ENCODE data around the gene TMEM26.

Gene TMEM26

DNA sequence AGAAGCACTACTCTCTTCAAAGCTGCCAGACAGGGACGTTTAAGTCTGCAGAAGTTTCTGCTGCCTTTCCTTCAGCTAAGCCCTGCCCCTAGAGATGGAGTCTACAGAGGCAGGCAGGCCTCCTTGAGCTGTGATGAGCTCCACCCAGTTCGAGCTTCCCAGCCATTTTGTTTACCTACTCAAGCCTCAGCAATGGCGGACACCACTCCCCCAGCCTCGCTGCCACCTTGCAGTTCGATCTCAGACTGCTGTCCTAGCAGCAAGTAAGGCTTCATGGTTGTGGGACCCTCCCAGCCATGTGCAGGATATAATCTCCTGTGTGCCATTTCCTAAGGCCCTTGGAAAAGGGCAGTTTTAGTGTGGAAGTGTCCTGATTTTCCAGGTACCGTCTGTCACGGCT, 74.3 kb downstream of the TMEM26 start:
- H3K27ac ChIP-seq, result no peak overlapping the region
- H3K4me3 ChIP-seq (IDR thresholded peaks at IDR 0.05; ENCODE audit: insufficient read depth, low read depth, low read length), result no peak overlapping the region
- no peaks in the 10 kb centered on the region for H3K79me2 ChIP-seq (ENCODE audit: insufficient read depth, low read depth)
- H3K4me1 ChIP-seq (ENCODE audit: low read depth, poor library complexity, severe bottlenecking), result no peaks in the 10 kb centered on the region
- H3K9ac ChIP-seq, result no peak overlapping the region
- no peaks in the 10 kb centered on the region for H3K27me3 ChIP-seq (ENCODE audit: insufficient read depth, low read depth)
- TF ChIP-seq, protein P1, sequence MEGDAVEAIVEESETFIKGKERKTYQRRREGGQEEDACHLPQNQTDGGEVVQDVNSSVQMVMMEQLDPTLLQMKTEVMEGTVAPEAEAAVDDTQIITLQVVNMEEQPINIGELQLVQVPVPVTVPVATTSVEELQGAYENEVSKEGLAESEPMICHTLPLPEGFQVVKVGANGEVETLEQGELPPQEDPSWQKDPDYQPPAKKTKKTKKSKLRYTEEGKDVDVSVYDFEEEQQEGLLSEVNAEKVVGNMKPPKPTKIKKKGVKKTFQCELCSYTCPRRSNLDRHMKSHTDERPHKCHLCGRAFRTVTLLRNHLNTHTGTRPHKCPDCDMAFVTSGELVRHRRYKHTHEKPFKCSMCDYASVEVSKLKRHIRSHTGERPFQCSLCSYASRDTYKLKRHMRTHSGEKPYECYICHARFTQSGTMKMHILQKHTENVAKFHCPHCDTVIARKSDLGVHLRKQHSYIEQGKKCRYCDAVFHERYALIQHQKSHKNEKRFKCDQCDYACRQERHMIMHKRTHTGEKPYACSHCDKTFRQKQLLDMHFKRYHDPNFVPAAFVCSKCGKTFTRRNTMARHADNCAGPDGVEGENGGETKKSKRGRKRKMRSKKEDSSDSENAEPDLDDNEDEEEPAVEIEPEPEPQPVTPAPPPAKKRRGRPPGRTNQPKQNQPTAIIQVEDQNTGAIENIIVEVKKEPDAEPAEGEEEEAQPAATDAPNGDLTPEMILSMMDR (conservative IDR thresholded peaks at IDR 0.05; ENCODE audit: low read depth, low read length), result no peak
- no peak overlapping the region for H2AFZ ChIP-seq (ENCODE audit: low read depth)
- no peaks in the 10 kb centered on the region for H4K20me1 ChIP-seq (ENCODE audit: insufficient read depth)
- no peaks in the 10 kb centered on the region for H3K36me3 ChIP-seq (ENCODE audit: insufficient read depth)
- H3K4me2 ChIP-seq, result no peak overlapping the region

DNA sequence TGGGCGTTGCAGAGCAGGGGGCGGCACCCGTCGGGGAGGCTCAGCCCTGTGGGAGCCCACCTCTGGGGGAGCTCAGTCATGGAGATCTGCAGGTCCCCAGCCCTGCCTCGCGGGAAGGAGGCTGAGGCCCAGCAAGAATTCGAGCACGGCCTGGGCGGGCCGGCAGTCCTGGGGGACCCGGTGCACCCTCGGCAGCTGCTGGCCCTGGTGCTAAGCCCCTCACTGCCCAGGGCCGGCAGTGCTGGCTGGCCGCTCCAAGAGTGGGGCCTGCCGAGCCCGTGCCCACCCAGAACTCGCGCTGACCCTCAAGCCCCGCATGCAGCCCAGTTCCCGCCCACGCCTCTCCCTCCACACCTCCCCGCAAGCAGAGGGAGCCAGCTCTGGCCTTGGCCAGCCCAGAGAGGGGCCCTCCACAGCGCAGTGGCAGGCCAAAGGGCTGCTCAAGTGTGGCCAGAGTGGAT, 76.2 kb downstream of the TMEM26 start:
- H4K20me1 ChIP-seq (ENCODE audit: insufficient read depth), result no peaks in the 10 kb centered on the region
- H3K9ac ChIP-seq, result no peak overlapping the region
- no peaks in the 10 kb centered on the region for H3K36me3 ChIP-seq (ENCODE audit: insufficient read depth)

DNA sequence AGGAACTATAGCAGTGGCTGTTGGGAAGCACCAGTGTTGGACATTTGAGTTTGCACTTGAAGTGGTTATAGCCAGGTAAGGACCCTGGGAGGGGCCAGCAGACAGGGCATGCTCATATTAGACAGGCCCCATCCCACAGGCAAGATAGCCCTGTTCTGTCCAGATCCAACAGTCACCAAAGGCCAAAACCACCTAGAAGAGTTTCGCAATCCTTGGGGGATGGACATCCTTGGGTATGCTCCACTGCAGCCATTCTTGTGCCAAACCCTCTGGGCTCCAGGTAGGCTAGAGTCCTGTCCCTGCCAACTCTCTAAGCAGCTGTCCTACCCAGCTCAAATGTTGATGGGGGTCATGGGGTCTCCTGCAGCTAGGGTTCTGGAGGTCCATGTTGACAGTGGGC, 76.8 kb downstream of the TMEM26 start:
- Histone ChIP-seq H3K36me3 (ENCODE audit: insufficient read depth) (no peaks in the 10 kb centered on the region), H3K27me3 (ENCODE audit: insufficient read depth, low read depth) (no peaks in the 10 kb centered on the region), H2AFZ (ENCODE audit: low read depth) (no peak overlapping the region), H4K20me1 (ENCODE audit: insufficient read depth) (no peaks in the 10 kb centered on the region), H3K4me1 (ENCODE audit: low read depth, poor library complexity, severe bottlenecking) (no peaks in the 10 kb centered on the region), H3K9ac (no peak overlapping the region), H3K27ac (no peak overlapping the region), H3K4me3 (IDR thresholded peaks at IDR 0.05; ENCODE audit: insufficient read depth, low read depth, low read length) (no peak overlapping the region), H3K79me2 (ENCODE audit: insufficient read depth, low read depth) (no peaks in the 10 kb centered on the region), H3K4me2 (no peak overlapping the region)
- TF ChIP-seq, protein P1 (conservative IDR thresholded peaks at IDR 0.05; ENCODE audit: low read depth, low read length), result no peak

More for the DNA sequence above, 76.2 kb downstream of the TMEM26 start:
- TF ChIP-seq, protein P1 (conservative IDR thresholded peaks at IDR 0.05; ENCODE audit: low read depth, low read length), result no peak
- H3K27me3 ChIP-seq (ENCODE audit: insufficient read depth, low read depth), result no peaks in the 10 kb centered on the region
- no peak overlapping the region for H2AFZ ChIP-seq (ENCODE audit: low read depth)
- no peak overlapping the region for H3K4me3 ChIP-seq (IDR thresholded peaks at IDR 0.05; ENCODE audit: insufficient read depth, low read depth, low read length)
- H3K27ac ChIP-seq, result no peak overlapping the region
- no peaks in the 10 kb centered on the region for H3K4me1 ChIP-seq (ENCODE audit: low read depth, poor library complexity, severe bottlenecking)
- H3K79me2 ChIP-seq (ENCODE audit: insufficient read depth, low read depth), result no peaks in the 10 kb centered on the region
- H3K4me2 ChIP-seq, result no peak overlapping the region

DNA sequence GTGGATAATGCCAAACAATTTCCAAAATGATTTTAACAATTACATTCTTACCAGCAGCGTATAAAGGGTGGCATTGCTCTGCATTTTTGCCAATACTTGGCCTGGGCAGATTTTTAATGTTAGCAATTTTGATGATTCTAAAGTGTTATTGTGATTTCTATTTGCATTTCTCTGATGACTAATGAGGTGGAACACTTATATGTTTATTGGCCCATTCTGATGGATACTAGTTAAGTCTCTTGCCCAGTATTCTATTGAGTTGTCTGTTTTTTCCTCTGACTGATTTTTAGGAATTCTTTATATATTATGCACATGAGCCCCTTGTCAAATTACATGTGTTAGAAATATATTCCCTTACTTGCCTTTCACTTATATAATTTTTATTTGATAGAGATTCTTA, 86.8 kb downstream of the TMEM26 start:
- TF ChIP-seq, protein P1 (conservative IDR thresholded peaks at IDR 0.05; ENCODE audit: low read depth, low read length), result no peak
- Histone ChIP-seq H3K9ac (no peak overlapping the region), H2AFZ (ENCODE audit: low read depth) (no peak overlapping the region), H3K4me2 (no peak overlapping the region), H3K4me3 (IDR thresholded peaks at IDR 0.05; ENCODE audit: insufficient read depth, low read depth, low read length) (no peak overlapping the region), H3K4me1 (ENCODE audit: low read depth, poor library complexity, severe bottlenecking) (no peaks in the 10 kb centered on the region), H3K79me2 (ENCODE audit: insufficient read depth, low read depth) (no peaks in the 10 kb centered on the region), H3K27me3 (ENCODE audit: insufficient read depth, low read depth) (no peaks in the 10 kb centered on the region), H4K20me1 (ENCODE audit: insufficient read depth) (no peaks in the 10 kb centered on the region), H3K27ac (no peak overlapping the region), H3K36me3 (ENCODE audit: insufficient read depth) (no peaks in the 10 kb centered on the region)
